ENCODE data around the gene KCNK10.
"Not testable (repeated sequence)": the region's sequence is repeated elsewhere in the genome, so short reads cannot be mapped to it uniquely, and the experiment has no call there.

Gene KCNK10

GRCh38 chr14:88272390-88273269 is 50.4 kb downstream of the KCNK10 start:
- no peak overlapping the region for H3K4me3 ChIP-seq (ENCODE audit: low read depth, low read length)
- no peak for TF ChIP-seq CTCF (IDR thresholded peaks at IDR 0.05; ENCODE audit: borderline replicate concordance, insufficient read depth, low read depth, low read length)

- no peak for TF ChIP-seq CTCF (IDR thresholded peaks at IDR 0.05; ENCODE audit: borderline replicate concordance, insufficient read depth, low read depth, low read length)
- no peak overlapping the region for H3K4me3 ChIP-seq (ENCODE audit: low read depth, low read length)
Measured at GRCh38 chr14:88271205-88271604, 51.9 kb downstream of the KCNK10 start.

- no peak for TF ChIP-seq CTCF (IDR thresholded peaks at IDR 0.05; ENCODE audit: borderline replicate concordance, insufficient read depth, low read depth, low read length)
- H3K4me3 ChIP-seq (ENCODE audit: low read depth, low read length), result no peak overlapping the region
Measured at GRCh38 chr14:88270776-88271175, 52.3 kb downstream of the KCNK10 start.

- H3K4me3 ChIP-seq (ENCODE audit: low read depth, low read length), result no peak overlapping the region
- TF ChIP-seq CTCF (IDR thresholded peaks at IDR 0.05; ENCODE audit: borderline replicate concordance, insufficient read depth, low read depth, low read length), result no peak
Measured at GRCh38 chr14:88269806-88270420, 53.2 kb downstream of the KCNK10 start.

GRCh38 chr14:88266474-88266873 is 56.6 kb downstream of the KCNK10 start:
- no peak for TF ChIP-seq CTCF (IDR thresholded peaks at IDR 0.05; ENCODE audit: borderline replicate concordance, insufficient read depth, low read depth, low read length)
- no peak overlapping the region for H3K4me3 ChIP-seq (ENCODE audit: low read depth, low read length)

GRCh38 chr14:88264116-88264515 is 59.0 kb downstream of the KCNK10 start:
- no peak overlapping the region for H3K4me3 ChIP-seq (ENCODE audit: low read depth, low read length)
- no peak for TF ChIP-seq CTCF (IDR thresholded peaks at IDR 0.05; ENCODE audit: borderline replicate concordance, insufficient read depth, low read depth, low read length)

GRCh38 chr14:88261302-88261701 is 61.8 kb downstream of the KCNK10 start:
- H3K4me3 ChIP-seq (ENCODE audit: low read depth, low read length), result not testable (repeated sequence)

All from GM12875 (cell line).